HEK293 (cell line): ENCODE results near the gene SPRN.
A peak's percentile ranks its signal among the peaks of the same experiment; 100 is the strongest.
"Not testable (repeated sequence)": the region's sequence is repeated elsewhere in the genome, so short reads cannot be mapped to it uniquely, and the experiment has no call there.

Experiments used
- CTCF ChIA-PET: fragments of 350-600 bp; formaldehyde crosslinking; extraction: SDS; loops from one replicate; lab custom pipeline; 2021; ENCODE audit warnings: antibody characterized with exemption; lab: Yijun Ruan, JAX
- POLR2A ChIA-PET: fragments of 300-600 bp; formaldehyde crosslinking; extraction: SDS; loops from one replicate; lab custom pipeline; 2020; ENCODE audit warnings: antibody characterized with exemption, inconsistent platforms; lab: Yijun Ruan, JAX
- H3K27ac ChIP-seq: fragments of 200-500 bp; sonication (Bioruptor generic); 2 replicates; pipeline ENCODE4 v1.5.1; 2014; ENCODE audit warnings: low read depth, low read length, control low read depth, inconsistent platforms; ENCODE audit errors: extremely low read depth
- H3K36me3 ChIP-seq, 2 experiments: fragments of 200-500 bp in 1 of 2; sonication (Bioruptor generic) in 1 of 2; 1 replicate in 1 of 2; 2 replicates in 1 of 2; pipeline ENCODE4 v1.5.1; 2014 to 2017; ENCODE audit warnings: inconsistent platforms in 2 of 2, low read length in 2 of 2; ENCODE audit not compliant: control insufficient read depth in 2 of 2, insufficient read depth in 1 of 2
- H3K4me1 ChIP-seq: fragments of 200-500 bp; sonication (Bioruptor generic); 2 replicates; pipeline ENCODE4 v1.5.1; 2014; ENCODE audit warnings: mild to moderate bottlenecking, low read length, inconsistent platforms; ENCODE audit not compliant: control insufficient read depth, insufficient read depth
- H3K4me3 ChIP-seq: 2 replicates; pipeline ENCODE4 v1.5.1; 2011; ENCODE audit warnings: low read depth, mild to moderate bottlenecking, control low read depth, low read length, moderate library complexity
- H3K9me3 ChIP-seq: fragments of 200-500 bp; sonication (Bioruptor generic); 2 replicates; pipeline ENCODE4 v1.5.1; 2014; ENCODE audit warnings: low read depth, low read length, inconsistent platforms; ENCODE audit not compliant: control insufficient read depth, insufficient read depth
- BCL6B ChIP-seq: fragments of 450-650 bp; formaldehyde crosslinking; IDR thresholded peaks from 2 replicates; pipeline ENCODE4 v1.5.1; 2017; ENCODE audit warnings: missing biosample characterization, missing genetic modification characterization
- INSM2 ChIP-seq: fragments of 450-650 bp; formaldehyde crosslinking; IDR thresholded peaks from 2 replicates; pipeline ENCODE4 v1.5.1; 2016; ENCODE audit warnings: missing biosample characterization, missing genetic modification characterization
- KLF8 ChIP-seq: fragments of 450-650 bp; formaldehyde crosslinking; IDR thresholded peaks from 2 replicates; pipeline ENCODE4 v1.5.1; 2016; ENCODE audit warnings: missing biosample characterization, missing genetic modification characterization
- MZF1 ChIP-seq: fragments of 450-650 bp; formaldehyde crosslinking; IDR thresholded peaks from 2 replicates; pipeline ENCODE4 v1.5.1; 2017; ENCODE audit warnings: missing biosample characterization, missing genetic modification characterization, borderline replicate concordance
- OVOL3 ChIP-seq: fragments of 450-650 bp; formaldehyde crosslinking; IDR thresholded peaks from 2 replicates; pipeline ENCODE4 v1.5.1; 2016; ENCODE audit warnings: missing biosample characterization, missing genetic modification characterization
- TRIM28 ChIP-seq: IDR thresholded peaks from 2 replicates; pipeline ENCODE4 v1.6.1; 2011; ENCODE audit warnings: low read length, control low read depth, borderline replicate concordance
- ZBTB17 ChIP-seq: fragments of 450-650 bp; formaldehyde crosslinking; IDR thresholded peaks from 2 replicates; pipeline ENCODE4 v1.5.1; 2016; ENCODE audit warnings: missing biosample characterization, missing genetic modification characterization
- ZBTB44 ChIP-seq: fragments of 450-650 bp; IDR thresholded peaks from 2 replicates; pipeline ENCODE4 v1.5.1; 2018; ENCODE audit warnings: missing biosample characterization, mild to moderate bottlenecking, missing genetic modification characterization
- ZFP3 ChIP-seq: fragments of 450-650 bp; formaldehyde crosslinking; IDR thresholded peaks from 2 replicates; pipeline ENCODE4 v1.5.1; 2016; ENCODE audit warnings: low read depth, missing biosample characterization, missing genetic modification characterization
- ZFP69B ChIP-seq: fragments of 450-650 bp; formaldehyde crosslinking; IDR thresholded peaks from 2 replicates; pipeline ENCODE4 v1.5.1; 2016; ENCODE audit warnings: missing biosample characterization, missing genetic modification characterization
- ZNF146 ChIP-seq: fragments of 450-650 bp; formaldehyde crosslinking; IDR thresholded peaks from 2 replicates; pipeline ENCODE4 v1.5.1; 2016; ENCODE audit warnings: missing biosample characterization, missing genetic modification characterization
- ZNF23 ChIP-seq: fragments of 450-650 bp; formaldehyde crosslinking; IDR thresholded peaks from 2 replicates; pipeline ENCODE4 v1.5.1; 2016; ENCODE audit warnings: missing biosample characterization, missing genetic modification characterization, borderline replicate concordance
- ZNF292 ChIP-seq: fragments of 450-650 bp; formaldehyde crosslinking; IDR thresholded peaks from 2 replicates; pipeline ENCODE4 v1.5.1; 2016; ENCODE audit warnings: low read depth, missing biosample characterization, missing genetic modification characterization, borderline replicate concordance
- ZNF311 ChIP-seq: fragments of 450-650 bp; formaldehyde crosslinking; IDR thresholded peaks from 2 replicates; pipeline ENCODE4 v1.5.1; 2017; ENCODE audit warnings: missing biosample characterization, missing genetic modification characterization, borderline replicate concordance
- ZNF335 ChIP-seq: fragments of 450-650 bp; formaldehyde crosslinking; conservative IDR thresholded peaks from 2 replicates; pipeline ENCODE4 v1.5.1; 2016; ENCODE audit warnings: missing biosample characterization, missing genetic modification characterization
- ZNF48 ChIP-seq: fragments of 450-650 bp; formaldehyde crosslinking; IDR thresholded peaks from 2 replicates; pipeline ENCODE4 v1.5.1; 2016; ENCODE audit warnings: missing biosample characterization, missing genetic modification characterization
- ZNF529 ChIP-seq: fragments of 450-650 bp; formaldehyde crosslinking; IDR thresholded peaks from 2 replicates; pipeline ENCODE4 v1.5.1; 2017; ENCODE audit warnings: missing genetic modification characterization, missing biosample characterization; ENCODE audit not compliant: insufficient replicate concordance
- ZNF561 ChIP-seq: fragments of 450-650 bp; IDR thresholded peaks from 2 replicates; pipeline ENCODE4 v1.5.1; 2018; ENCODE audit warnings: missing biosample characterization, missing genetic modification characterization, borderline replicate concordance
- ZNF571 ChIP-seq: fragments of 450-650 bp; formaldehyde crosslinking; IDR thresholded peaks from 2 replicates; pipeline ENCODE4 v1.5.0; 2017; ENCODE audit warnings: missing biosample characterization, missing genetic modification characterization
- ZNF610 ChIP-seq: fragments of 450-650 bp; formaldehyde crosslinking; IDR thresholded peaks from 2 replicates; pipeline ENCODE4 v1.5.1; 2016; ENCODE audit warnings: missing biosample characterization, missing genetic modification characterization, borderline replicate concordance
- ZNF626 ChIP-seq: fragments of 450-650 bp; sonication (Bioruptor Pico); formaldehyde crosslinking; IDR thresholded peaks from 2 replicates; pipeline ENCODE4 v1.5.1; 2018; ENCODE audit warnings: missing biosample characterization, missing genetic modification characterization, inconsistent platforms
- ZNF76 ChIP-seq: fragments of 450-650 bp; formaldehyde crosslinking; IDR thresholded peaks from 2 replicates; pipeline ENCODE4; 2016; ENCODE audit warnings: low read depth, missing biosample characterization, missing genetic modification characterization, borderline replicate concordance
- ZSCAN18 ChIP-seq: fragments of 450-650 bp; formaldehyde crosslinking; IDR thresholded peaks from 2 replicates; pipeline ENCODE4 v1.5.1; 2016; ENCODE audit warnings: missing biosample characterization, missing genetic modification characterization

SPRN gene

GRCh38 chr10:133471300-133472109 is 47.1 kb upstream of the SPRN start:
- ChIA-PET POLR2A (no interaction called here), CTCF (interaction anchor here (0.7 to 1.6 kb wide), 2 partner anchors 142 to 1256 kb away, joined by 3 to 8 read pairs; no protein-coding TSS in a partner anchor)
- H3K4me1 ChIP-seq: no peaks in the 10 kb centered on the region
- H3K4me3 ChIP-seq: no peak overlapping the region
- H3K36me3 ChIP-seq: peaks cover 0 to 5% of the 10 kb centered on the region in 2 experiments; a peak in 1 of 3 replicates
- TF ChIP-seq ZNF561 (no peak), KLF8 (tag by site-specific recombination) (no peak), ZNF335 (no peak), INSM2 (tag by site-specific recombination) (no peak), ZNF76 (tag by site-specific recombination) (no peak), ZFP3 (tag by site-specific recombination) (no peak), ZNF48 (no peak), ZNF610 (no peak), ZNF571 (tag by site-specific recombination) (no peak)
- no peaks in the 10 kb centered on the region for H3K9me3 ChIP-seq
- no peak overlapping the region for H3K27ac ChIP-seq

- CTCF ChIA-PET, POLR2A ChIA-PET, H3K4me1 ChIP-seq, H3K27ac ChIP-seq, H3K4me3 ChIP-seq, H3K36me3 ChIP-seq, H3K9me3 ChIP-seq: not testable (repeated sequence)
- TF ChIP-seq ZNF146 (tag by site-specific recombination): peak; percentile 77
Observed at GRCh38 chr10:133469205-133469604, 44.8 kb upstream of the SPRN start.

GRCh38 chr10:133467286-133467911 is 43.0 kb upstream of the SPRN start:
- Histone ChIP-seq H3K9me3 (no peaks in the 10 kb centered on the region), H3K36me3 (peaks cover 0 to 5% of the 10 kb centered on the region in 2 experiments; a peak in 1 of 3 replicates)
- TF ChIP-seq ZNF529 (tag by site-specific recombination) (no peak), ZSCAN18 (tag by site-specific recombination) (no peak), KLF8 (tag by site-specific recombination) (no peak), TRIM28 (no peak), ZNF23 (no peak), ZBTB17 (tag by site-specific recombination) (no peak), BCL6B (tag by site-specific recombination) (no peak), MZF1 (tag by site-specific recombination) (no peak), ZNF311 (tag by site-specific recombination) (no peak), ZNF626 (no peak), ZNF292 (tag by site-specific recombination) (no peak), ZBTB44 (tag by site-specific recombination) (no peak), OVOL3 (tag by site-specific recombination) (no peak), ZFP69B (tag by site-specific recombination) (no peak)
- TF ChIP-seq, all 188 proteins: peak for 0
- ChIA-PET CTCF (interaction anchor here (1.0 kb wide), 1 partner anchor 153 kb away, joined by 3 read pairs; no protein-coding TSS in a partner anchor), POLR2A (no interaction called here)
- no peaks in the 10 kb centered on the region for H3K4me1 ChIP-seq
- no peak overlapping the region for H3K4me3 ChIP-seq
- no peak overlapping the region for H3K27ac ChIP-seq
